GM11168 (cell line): ENCODE measurements around the gene SOD3.

Experiments
- in situ Hi-C: fragments of 300-500 bp; cut with MboI; formaldehyde crosslinking; loops from one replicate; pipeline ENCODE4 v1.12.0; 2022; ENCODE audit warnings: low sequenced_read_pairs; ENCODE audit not compliant: unreplicated experiment

Gene SOD3

GRCh38 chr4:24794916-24795665 lies at the start of gene SOD3:
Gene SOD3, plus strand, starts transcription at chr4:24795573. Its CDS starts 3,949 bp downstream, at chr4:24799522.
- in situ Hi-C loops = no loop called here

- in situ Hi-C loops = no loop called here
Measured at GRCh38 chr4:24747234-24747975, 48.0 kb upstream of the SOD3 start.

GRCh38 chr4:24748023-24748422 lies 47.4 kb upstream of the SOD3 start:
- in situ Hi-C loops = no loop called here

GRCh38 chr4:24748758-24749350 lies 46.5 kb upstream of the SOD3 start:
- in situ Hi-C loops = no loop called here

GRCh38 chr4:24750106-24750505 lies 45.3 kb upstream of the SOD3 start:
- in situ Hi-C loops = no loop called here

- in situ Hi-C loops = no loop called here
Measured at GRCh38 chr4:24751926-24752539, 43.3 kb upstream of the SOD3 start.

GRCh38 chr4:24753519-24753918 lies 41.9 kb upstream of the SOD3 start:
- in situ Hi-C loops = no loop called here

GRCh38 chr4:24754571-24754970 lies 40.8 kb upstream of the SOD3 start:
- in situ Hi-C loops = no loop called here

- in situ Hi-C loops = no loop called here
Measured at GRCh38 chr4:24763631-24764297, 31.6 kb upstream of the SOD3 start.

- in situ Hi-C loops = no loop called here
Measured at GRCh38 chr4:24764345-24764744, 31.0 kb upstream of the SOD3 start.

- in situ Hi-C loops = no loop called here
Measured at GRCh38 chr4:24765376-24765988, 29.9 kb upstream of the SOD3 start.

GRCh38 chr4:24768006-24768405 lies 27.4 kb upstream of the SOD3 start:
- in situ Hi-C loops = no loop called here

- in situ Hi-C loops = no loop called here
Measured at GRCh38 chr4:24768604-24769003, 26.8 kb upstream of the SOD3 start.

- in situ Hi-C loops = no loop called here
Measured at GRCh38 chr4:24769571-24769970, 25.8 kb upstream of the SOD3 start.

GRCh38 chr4:24770032-24770584 lies 25.3 kb upstream of the SOD3 start:
- in situ Hi-C loops = no loop called here

- in situ Hi-C loops = no loop called here
Measured at GRCh38 chr4:24770667-24771066, 24.7 kb upstream of the SOD3 start.

GRCh38 chr4:24771241-24771640 lies 24.1 kb upstream of the SOD3 start:
- in situ Hi-C loops = no loop called here

GRCh38 chr4:24772061-24772705 lies 23.2 kb upstream of the SOD3 start:
- in situ Hi-C loops = no loop called here

GRCh38 chr4:24772952-24773351 lies 22.4 kb upstream of the SOD3 start:
- in situ Hi-C loops = no loop called here
